Adrenal gland (tissue), 12 donors: ENCODE measurements around the gene ALG12. TPM values are rescaled to one million over a fixed set of nuclear protein-coding genes. Genes with fewer than 3 reads are reported as not detected.

Source experiments
- DNase-seq, 7 donors: peaks; one replicate each; pipeline ENCODE4 v3.0.0-alpha.2; 2019 to 2020
- H3K27ac ChIP-seq, 5 donors: fragments of 200-600 bp; sonication (generic) in 4 of 5; 1 replicate in 3 of 5; 2 replicates in 2 of 5; pipeline versions ENCODE4 v1.5.1 to v1.8.0; 2016 to 2020; ENCODE audit warnings: mild to moderate bottlenecking in 1 of 5
- H3K27me3 ChIP-seq: fragments of 200-600 bp; 2 replicates; pipeline ENCODE4 v1.8.0; 2021
- H3K36me3 ChIP-seq, 2 donors: fragments of 200-600 bp; replicated peaks in 1 of 2; 1 replicate in 1 of 2; 2 replicates in 1 of 2; pipeline versions ENCODE4 v1.5.1 to v1.8.0; 2018 to 2022
- H3K4me1 ChIP-seq, 2 donors: fragments of 200-600 bp; replicated peaks in 1 of 2; 1 replicate in 1 of 2; 2 replicates in 1 of 2; pipeline versions ENCODE4 v1.5.1 to v1.8.0; 2018 to 2021
- H3K4me3 ChIP-seq, 4 donors: fragments of 200-600 bp; sonication (generic) in 3 of 4; one replicate each; pipeline ENCODE4 v1.5.1; 2016 to 2018
- H3K9me3 ChIP-seq, 3 donors: fragments of 200-600 bp; sonication (generic) in 1 of 3; replicated peaks in 1 of 3; 1 replicate in 2 of 3; 2 replicates in 1 of 3; pipeline versions ENCODE4 v1.5.1 to v1.8.0; 2016 to 2021
- CTCF ChIP-seq, 6 experiments: fragments of 450-650 bp in 4 of 6; fragments of 200-600 bp in 2 of 6; sonication (generic) in 1 of 6; IDR thresholded peaks; 1 replicate in 5 of 6; 2 replicates in 1 of 6; pipeline versions ENCODE4 v1.5.1 to v1.8.0; 2016 to 2021; ENCODE audit warnings: antibody characterized with exemption in 6 of 6, mild to moderate bottlenecking in 2 of 6, moderate library complexity in 1 of 6
- POLR2A ChIP-seq, 2 donors: fragments of 450-650 bp; IDR thresholded peaks; one replicate each; pipeline ENCODE4 v1.6.1; 2017; ENCODE audit warnings: antibody characterized with exemption in 2 of 2, mild to moderate bottlenecking in 2 of 2, moderate library complexity in 1 of 2
- WGBS, 4 donors: extraction: QIAGEN DNeasy Blood & Tissue Kit in 2 of 4; methylation state at CpG; one replicate each; pipeline versions ENCODE4 v1.1.5 to v1.1.7; 2013 to 2017; 5-methylcytosine and 5-hydroxymethylcytosine counted together
- intact Hi-C, 2 donors: fragments of 100-400 bp; cut with DNase I; formaldehyde crosslinking; loops; one replicate each; pipeline versions ENCODE4 v1.14.1 to v1.15.0; 2022 to 2023
- polyA plus RNA-seq, 3 donors: library from polyadenylated mRNA; stranded (reverse); fragments of 200-250 nt in 2 of 3; fragments of 350-450 nt in 1 of 3; fragmentation: Illumina TruSeq in 1 of 3; extraction: RNeasy Lipid Tissue Mini Kit (QIAGEN cat#74804) in 1 of 3; gene quantifications; one replicate each; pipeline ENCODE4 v1.2.3, GENCODE V29; 2013 to 2014
- total RNA-seq, 9 donors: library from RNA; depleted of rRNA in 4 of 9; stranded (reverse); fragments of >200 nt in 4 of 9; fragments of 120-200 nt in 1 of 9; fragmentation: NEBNext Ultra II Directional in 1 of 9; extraction: Animal tissue kit (Norgen Biotek cat#: 25700) in 1 of 9; gene quantifications; one replicate each; pipeline versions ENCODE4 v1.1.0 to v1.2.4, GENCODE V29; 2013 to 2023
- donor health status: healthy with polysubstance abuse.
- donor health status: Bipolar disorder and iron deficiency.
- donor health status: DM: yes; HTN: yes; CAD: no.
- donor health status: DM: no; HTN: no; CAD: no.
- donor health status: DM: no; HTN: no; CAD: no.
- donor health status: DM: yes; HTN: yes; CAD: no.

Gene ALG12
- total and polyA plus RNA-seq, 12 donors = 6.4 to 33.6 (median 18.9) TPM

DNA sequence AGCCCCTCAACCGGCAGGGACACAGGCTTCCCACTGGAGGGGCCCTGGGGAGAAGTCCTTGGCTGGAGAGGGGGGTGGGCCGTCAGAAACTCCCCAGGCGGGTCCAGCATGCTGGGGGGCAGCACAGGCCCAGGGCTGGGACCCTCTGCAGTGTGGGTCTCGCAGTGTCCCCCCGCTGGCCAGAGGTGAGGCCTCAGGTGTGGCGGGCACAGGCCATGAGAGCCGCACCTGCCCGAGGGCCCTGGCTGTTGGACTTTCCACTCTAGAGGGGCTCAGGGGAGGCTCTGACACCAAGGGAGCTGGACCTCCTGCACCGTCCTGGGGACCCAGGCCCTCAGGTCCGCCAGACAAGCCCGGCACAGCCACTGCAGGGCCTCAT, 31.7 kb upstream of the ALG12 start:
- Histone ChIP-seq H3K4me1 (peaks cover 0 to 16% of the 10 kb centered on the region in 2 donors), H3K27ac (no peak overlapping the region), H3K4me3 (no peak overlapping the region), H3K36me3 (no peaks in the 10 kb centered on the region), H3K9me3 (no peaks in the 10 kb centered on the region), H3K27me3 (no peaks in the 10 kb centered on the region)
- TF ChIP-seq POLR2A (IDR thresholded peaks at IDR 0.05) (no peak), CTCF (IDR thresholded peaks at IDR 0.05) (no peak)
- 82 to 99% (median 90%) methylated on average over 7 to 11 of the region's 11 CpGs for WGBS, 4 donors
- DNase-seq = no peak
- intact Hi-C loops = no loop called here

GRCh38 chr22:49948958-49949913, 31.0 kb upstream of the ALG12 start:
- no peaks in the 10 kb centered on the region for H3K36me3 ChIP-seq
- no peak overlapping the region for H3K27ac ChIP-seq
- no peak overlapping the region for H3K4me3 ChIP-seq
- no peak for DNase-seq
- WGBS, 4 donors = 87 to 100% (median 90%) methylated on average over 3 to 42 of the region's 42 CpGs
- H3K4me1 ChIP-seq = peaks cover 0 to 12% of the 10 kb centered on the region in 2 donors
- TF ChIP-seq CTCF (IDR thresholded peaks at IDR 0.05) (no peak), POLR2A (IDR thresholded peaks at IDR 0.05) (no peak)
- intact Hi-C loops = no loop called here
- no peaks in the 10 kb centered on the region for H3K9me3 ChIP-seq
- H3K27me3 ChIP-seq = no peaks in the 10 kb centered on the region

- H3K4me1 ChIP-seq = peaks cover 0 to 6% of the 10 kb centered on the region in 2 donors
- TF ChIP-seq CTCF (IDR thresholded peaks at IDR 0.05) (no peak), POLR2A (IDR thresholded peaks at IDR 0.05) (no peak)
- 85 to 95% (median 86%) methylated on average over 12 to 23 of the region's 23 CpGs; no CpG with 5 or more reads in 1 of the 4 donors for WGBS, 4 donors
- H3K9me3 ChIP-seq = no peaks in the 10 kb centered on the region
- no peak overlapping the region for H3K27ac ChIP-seq
- H3K27me3 ChIP-seq = no peaks in the 10 kb centered on the region
- H3K36me3 ChIP-seq = no peaks in the 10 kb centered on the region
- DNase-seq = no peak
- intact Hi-C loops = no loop called here
- H3K4me3 ChIP-seq = no peak overlapping the region
Measured at GRCh38 chr22:49948116-49948957, 30.1 kb upstream of the ALG12 start.

- Histone ChIP-seq H3K27me3 (no peaks in the 10 kb centered on the region), H3K4me1 (no peaks in the 10 kb centered on the region), H3K9me3 (no peaks in the 10 kb centered on the region), H3K27ac (no peak overlapping the region), H3K4me3 (no peak overlapping the region), H3K36me3 (no peaks in the 10 kb centered on the region)
- intact Hi-C loops = no loop called here
- no peak for TF ChIP-seq POLR2A (IDR thresholded peaks at IDR 0.05)
- TF ChIP-seq CTCF (IDR thresholded peaks at IDR 0.05) = no peak
- 80 to 97% (median 88%) methylated on average over 1 to 6 of the region's 6 CpGs for WGBS, 4 donors
- no peak for DNase-seq
Measured at GRCh38 chr22:49947296-49947622, 29.0 kb upstream of the ALG12 start.
